HFF-Myc (cell line): ENCODE measurements around the gene PEX16.

Source experiments
- DNase-seq: peaks from one replicate; pipeline ENCODE4 v3.0.0-alpha.2; 2011; ENCODE audit warnings: low read depth; ENCODE audit errors: extremely low read depth
- H3K4me3 ChIP-seq: replicated peaks from 2 replicates; pipeline ENCODE4 v1.5.1; 2011; ENCODE audit warnings: low read depth, mild to moderate bottlenecking, control low read depth, low read length
- CTCF ChIP-seq: IDR thresholded peaks from 2 replicates; pipeline ENCODE4 v1.5.1; 2012; ENCODE audit warnings: mild to moderate bottlenecking, low read depth, low read length, control low read depth; ENCODE audit errors: missing control alignments

PEX16 gene

GRCh38 chr11:45917623-45918330 lies at the start of gene PEX16:
Gene PEX16 (minus strand): TSS chr11:45917877. CDS start chr11:45917811, 66 bp downstream.
- no peak for TF ChIP-seq CTCF
- DNase-seq, result peak; percentile 96
- peak within 1 kb of the TSS; percentile 95 for H3K4me3 ChIP-seq

GRCh38 chr11:45964911-45965389 lies 47.3 kb upstream of the PEX16 start:
- DNase-seq, result peak; percentile 74
- peak; percentile 90 for TF ChIP-seq CTCF
- H3K4me3 ChIP-seq, result no peak overlapping the region

- DNase-seq, result no peak
- no peak overlapping the region for H3K4me3 ChIP-seq
- no peak for TF ChIP-seq CTCF
Measured at GRCh38 chr11:45961751-45962240, 44.1 kb upstream of the PEX16 start.

GRCh38 chr11:45960387-45961095 lies 42.9 kb upstream of the PEX16 start:
- no peak for TF ChIP-seq CTCF
- no peak overlapping the region for H3K4me3 ChIP-seq
- no peak for DNase-seq

DNA sequence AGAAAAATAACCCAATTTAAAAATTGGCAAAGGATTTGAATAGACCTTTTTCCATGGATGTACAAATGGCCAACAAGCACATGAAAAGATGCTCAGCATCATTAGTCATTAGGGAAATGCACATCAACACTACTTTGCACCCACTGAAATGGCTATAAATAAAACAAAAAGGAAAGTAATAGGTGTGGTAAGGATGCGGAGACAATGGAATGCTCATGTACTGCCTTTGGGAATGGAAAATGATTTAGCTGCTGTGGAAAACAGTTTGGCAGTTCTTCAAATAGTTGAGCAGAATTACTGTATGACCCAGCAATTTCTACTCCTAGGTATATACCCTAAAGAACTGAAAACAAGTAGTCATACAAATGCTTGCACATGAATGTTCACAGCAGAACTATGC lies 42.2 kb upstream of the PEX16 start:
- no peak for TF ChIP-seq CTCF
- H3K4me3 ChIP-seq, result no peak overlapping the region
- no peak for DNase-seq

GRCh38 chr11:45949992-45950407 lies 32.3 kb upstream of the PEX16 start:
- TF ChIP-seq CTCF, result no peak
- DNase-seq, result no peak
- H3K4me3 ChIP-seq, result no peak overlapping the region
